ENCODE measurements around the gene DLG5.

DNA sequence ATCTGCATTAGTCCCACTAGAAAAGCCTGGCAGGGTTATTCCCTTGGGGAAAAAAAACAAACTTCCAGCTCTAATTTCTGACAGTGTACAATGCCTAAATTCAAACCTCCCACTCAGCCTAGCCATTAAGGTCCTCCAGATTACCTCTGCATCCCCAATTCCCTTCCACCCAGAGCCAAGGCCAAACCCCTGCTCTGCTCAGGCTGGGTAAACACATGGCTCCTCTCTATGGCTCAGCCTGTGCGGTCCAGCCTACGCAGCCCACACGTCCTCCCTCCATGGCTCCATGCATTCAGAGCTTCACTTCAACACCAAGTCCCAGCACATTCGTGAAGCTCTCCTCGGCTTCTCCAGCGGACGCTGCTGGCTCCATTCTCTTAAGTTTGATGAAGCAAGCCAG is 5.2 kb downstream of the DLG5 start:
- TF ChIP-seq, protein P1, sequence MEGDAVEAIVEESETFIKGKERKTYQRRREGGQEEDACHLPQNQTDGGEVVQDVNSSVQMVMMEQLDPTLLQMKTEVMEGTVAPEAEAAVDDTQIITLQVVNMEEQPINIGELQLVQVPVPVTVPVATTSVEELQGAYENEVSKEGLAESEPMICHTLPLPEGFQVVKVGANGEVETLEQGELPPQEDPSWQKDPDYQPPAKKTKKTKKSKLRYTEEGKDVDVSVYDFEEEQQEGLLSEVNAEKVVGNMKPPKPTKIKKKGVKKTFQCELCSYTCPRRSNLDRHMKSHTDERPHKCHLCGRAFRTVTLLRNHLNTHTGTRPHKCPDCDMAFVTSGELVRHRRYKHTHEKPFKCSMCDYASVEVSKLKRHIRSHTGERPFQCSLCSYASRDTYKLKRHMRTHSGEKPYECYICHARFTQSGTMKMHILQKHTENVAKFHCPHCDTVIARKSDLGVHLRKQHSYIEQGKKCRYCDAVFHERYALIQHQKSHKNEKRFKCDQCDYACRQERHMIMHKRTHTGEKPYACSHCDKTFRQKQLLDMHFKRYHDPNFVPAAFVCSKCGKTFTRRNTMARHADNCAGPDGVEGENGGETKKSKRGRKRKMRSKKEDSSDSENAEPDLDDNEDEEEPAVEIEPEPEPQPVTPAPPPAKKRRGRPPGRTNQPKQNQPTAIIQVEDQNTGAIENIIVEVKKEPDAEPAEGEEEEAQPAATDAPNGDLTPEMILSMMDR (IDR thresholded peaks at IDR 0.05) = no peak
- TF ChIP-seq POLR2AphosphoS5 (IDR thresholded peaks at IDR 0.05) (no peak), POLR2A (IDR thresholded peaks at IDR 0.05) (no peak)
